H1 (cell line): ENCODE results near the gene CAV1. TPM values are rescaled to one million over a fixed set of nuclear protein-coding genes. Genes with fewer than 3 reads are reported as not detected.

ENCODE experiments used
- CTCF ChIA-PET: fragments of 300-600 bp; sonication (Branson Sonifier 250); formaldehyde crosslinking; loops from one replicate; lab custom pipeline; 2021; ENCODE audit not compliant: partially characterized antibody; lab: Charles Lee
- POLR2A ChIA-PET: fragments of 300-600 bp; sonication (Branson Sonifier 250); formaldehyde crosslinking; loops from one replicate; lab custom pipeline; 2021; ENCODE audit warnings: inconsistent platforms; ENCODE audit not compliant: partially characterized antibody; lab: Charles Lee
- DNase-seq, 2 experiments: peaks; one replicate each; pipeline versions ENCODE4 v3.0.0 to v3.0.0-alpha.2; 2010 to 2022; ENCODE audit warnings: low spot score in 2 of 2, low read depth in 1 of 2, mixed read lengths in 1 of 2
- FAIRE-seq: peaks from 2 replicates; lab custom pipeline; 2011; peaks lifted over from hg19 to GRCh38; lab: Jason Lieb, UNC
- H2AFZ ChIP-seq: 2 replicates; pipeline ENCODE4 v1.8.1; 2012; ENCODE audit warnings: low read length, inconsistent platforms
- H2AK5ac ChIP-seq: 2 replicates; pipeline ENCODE4 v1.6.1; 2013; ENCODE audit warnings: low read depth, low read length
- H2BK120ac ChIP-seq: replicated peaks from 2 replicates; pipeline ENCODE3; 2013; ENCODE audit warnings: low read depth, low read length, inconsistent platforms
- H2BK12ac ChIP-seq: 2 replicates; pipeline ENCODE4 v1.6.1; 2013; ENCODE audit warnings: low read depth, low read length
- H2BK15ac ChIP-seq: 2 replicates; pipeline ENCODE4 v1.6.1; 2013; ENCODE audit warnings: low read length
- H2BK20ac ChIP-seq: 2 replicates; pipeline ENCODE4 v1.6.1; 2013; ENCODE audit warnings: low read length
- H2BK5ac ChIP-seq: 2 replicates; pipeline ENCODE4 v1.6.1; 2013; ENCODE audit warnings: low read depth, low read length
- H3K14ac ChIP-seq: 2 replicates; pipeline ENCODE4 v1.6.1; 2013; ENCODE audit warnings: inconsistent platforms; ENCODE audit not compliant: insufficient read length
- H3K18ac ChIP-seq: 2 replicates; pipeline ENCODE4 v1.6.1; 2013; ENCODE audit warnings: low read length; ENCODE audit errors: extremely low read depth
- H3K23ac ChIP-seq: 2 replicates; pipeline ENCODE4 v1.6.1; 2013; ENCODE audit warnings: inconsistent platforms; ENCODE audit not compliant: insufficient read length
- H3K23me2 ChIP-seq: 2 replicates; pipeline ENCODE4 v1.6.1; 2013; ENCODE audit warnings: low read depth, low read length
- H3K27ac ChIP-seq: 2 replicates; pipeline ENCODE4 v1.6.1; 2011; ENCODE audit warnings: low read depth, low read length, inconsistent platforms
- H3K27me3 ChIP-seq, 4 experiments: replicated peaks in 1 of 4; 1 replicate in 1 of 4; 2 replicates in 3 of 4; pipeline versions ENCODE4 v1.6.1 to v1.8.1; 2011 to 2013; ENCODE audit warnings: low read length in 3 of 4, mild to moderate bottlenecking in 3 of 4, inconsistent platforms in 2 of 4, mixed read lengths in 2 of 4, moderate library complexity in 1 of 4; ENCODE audit not compliant: control insufficient read depth in 3 of 4, insufficient read depth in 3 of 4; ENCODE audit errors: extremely low read depth in 1 of 4
- H3K36me3 ChIP-seq, 4 experiments: 2 replicates each; pipeline versions ENCODE4 v1.6.1 to v1.8.1; 2011 to 2013; ENCODE audit warnings: mild to moderate bottlenecking in 4 of 4, low read length in 3 of 4, moderate library complexity in 2 of 4, control low read depth in 1 of 4, inconsistent platforms in 1 of 4; ENCODE audit not compliant: insufficient read depth in 4 of 4, control insufficient read depth in 2 of 4
- H3K4ac ChIP-seq: replicated peaks from 2 replicates; pipeline ENCODE3; 2013; ENCODE audit warnings: low read length, low read depth, mixed read lengths, inconsistent platforms; ENCODE audit not compliant: insufficient read length
- H3K4me1 ChIP-seq, 4 experiments: replicated peaks in 1 of 4; 1 replicate in 1 of 4; 2 replicates in 3 of 4; pipeline versions ENCODE4 v1.6.1 to v1.8.1; 2011 to 2013; ENCODE audit warnings: low read length in 3 of 4, inconsistent platforms in 2 of 4, mixed read lengths in 1 of 4; ENCODE audit not compliant: insufficient read depth in 4 of 4, control insufficient read depth in 3 of 4
- H3K4me2 ChIP-seq, 2 experiments: 2 replicates each; pipeline versions ENCODE4 v1.6.1 to v1.8.1; 2011 to 2013; ENCODE audit warnings: low read depth in 2 of 2, low read length in 2 of 2, control low read depth in 1 of 2, inconsistent platforms in 1 of 2, mild to moderate bottlenecking in 1 of 2; ENCODE audit not compliant: insufficient read depth in 1 of 2
- H3K4me3 ChIP-seq, 4 experiments: fragments of 200-600, 300-600 bp in 1 of 4; sonication (generic), shearing (Covaris generic), sonication (Bioruptor Twin) in 1 of 4; 2 replicates each; pipeline versions ENCODE4 v1.5.1 to v1.8.1; 2011 to 2016; ENCODE audit warnings: low read length in 4 of 4, low read depth in 3 of 4, control low read depth in 2 of 4, inconsistent platforms in 2 of 4, mild to moderate bottlenecking in 2 of 4, mixed read lengths in 1 of 4, moderate library complexity in 1 of 4; ENCODE audit not compliant: insufficient read depth in 2 of 4; ENCODE audit errors: extremely low read depth in 1 of 4
- H3K56ac ChIP-seq: replicated peaks from 2 replicates; pipeline ENCODE3; 2013; ENCODE audit warnings: low read depth, mild to moderate bottlenecking, mixed read lengths, low read length, inconsistent platforms; ENCODE audit not compliant: insufficient read length
- H3K79me1 ChIP-seq: 2 replicates; pipeline ENCODE4 v1.6.1; 2013; ENCODE audit warnings: low read depth, low read length, control low read depth
- H3K79me2 ChIP-seq, 2 experiments: 2 replicates each; pipeline versions ENCODE4 v1.6.1 to v1.8.1; 2012 to 2013; ENCODE audit warnings: low read length in 2 of 2, mild to moderate bottlenecking in 2 of 2, inconsistent platforms in 1 of 2; ENCODE audit not compliant: insufficient read depth in 2 of 2, control insufficient read depth in 1 of 2
- H3K9ac ChIP-seq, 4 experiments: replicated peaks in 1 of 4; 1 replicate in 1 of 4; 2 replicates in 3 of 4; pipeline versions ENCODE4 v1.6.1 to v1.8.1; 2011 to 2013; ENCODE audit warnings: low read depth in 3 of 4, low read length in 3 of 4, control low read depth in 2 of 4, mild to moderate bottlenecking in 2 of 4, moderate library complexity in 2 of 4, inconsistent platforms in 1 of 4; ENCODE audit errors: extremely low read depth in 1 of 4
- H3K9me3 ChIP-seq, 2 experiments: 2 replicates each; pipeline versions ENCODE4 v1.6.1 to v1.8.1; 2012 to 2013; ENCODE audit warnings: mild to moderate bottlenecking in 2 of 2, moderate library complexity in 2 of 2, control low read depth in 1 of 2, inconsistent platforms in 1 of 2, low read depth in 1 of 2, low read length in 1 of 2, mixed read lengths in 1 of 2; ENCODE audit not compliant: insufficient read depth in 2 of 2
- H4K20me1 ChIP-seq, 2 experiments: replicated peaks in 1 of 2; 2 replicates each; pipeline versions ENCODE3 to v1.8.1; 2011 to 2013; ENCODE audit warnings: inconsistent platforms in 2 of 2, low read length in 2 of 2, mild to moderate bottlenecking in 1 of 2; ENCODE audit not compliant: insufficient read depth in 2 of 2, control insufficient read depth in 1 of 2
- H4K5ac ChIP-seq: 2 replicates; pipeline ENCODE4 v1.6.1; 2013; ENCODE audit warnings: low read length, low read depth, mixed read lengths, inconsistent platforms; ENCODE audit not compliant: insufficient read length
- H4K8ac ChIP-seq: 2 replicates; pipeline ENCODE4 v1.8.0; 2013; ENCODE audit warnings: mild to moderate bottlenecking, moderate library complexity, low read length, inconsistent platforms; ENCODE audit not compliant: insufficient read depth; ENCODE audit errors: extremely low read depth
- H4K91ac ChIP-seq: replicated peaks from 2 replicates; pipeline ENCODE3; 2013; ENCODE audit warnings: low read length, mixed read lengths, inconsistent platforms; ENCODE audit not compliant: insufficient read length
- ATF3 ChIP-seq: IDR thresholded peaks from 2 replicates; pipeline ENCODE4 v1.6.1; 2011; ENCODE audit warnings: low read depth, mild to moderate bottlenecking, low read length; ENCODE audit not compliant: insufficient read depth
- CHD2 ChIP-seq: IDR thresholded peaks from 2 replicates; pipeline ENCODE4 v1.6.1; 2012; ENCODE audit warnings: low read length, improper control_type of control experiment
- CTBP2 ChIP-seq: IDR thresholded peaks from 2 replicates; pipeline ENCODE4 v1.7.0; 2011; ENCODE audit warnings: borderline replicate concordance, mild to moderate bottlenecking, moderate library complexity, mixed read lengths, low read length; ENCODE audit not compliant: insufficient read depth, insufficient read length
- EZH2 ChIP-seq: fragments of 200-600 bp; sonication (generic); IDR thresholded peaks from 2 replicates; pipeline ENCODE4 v1.7.1; 2012; ENCODE audit warnings: low read depth, mild to moderate bottlenecking, moderate library complexity, low read length, inconsistent platforms; ENCODE audit not compliant: severe bottlenecking
- HDAC6 ChIP-seq: IDR thresholded peaks from one replicate; pipeline ENCODE4 v1.7.1; 2012; ENCODE audit warnings: low read depth, mild to moderate bottlenecking, inconsistent platforms, low read length, moderate library complexity
- KDM1A ChIP-seq: fragments of 200-600, 300-600 bp; sonication (generic); IDR thresholded peaks from 2 replicates; pipeline ENCODE4 v1.7.1; 2016; ENCODE audit warnings: mild to moderate bottlenecking, low read length, borderline replicate concordance
- MAFK ChIP-seq: IDR thresholded peaks from 2 replicates; pipeline ENCODE4 v1.6.1; 2012; ENCODE audit warnings: low read depth, mild to moderate bottlenecking, improper control_type of control experiment, low read length
- POU5F1 ChIP-seq: IDR thresholded peaks from 2 replicates; pipeline ENCODE4 v1.6.1; 2011; ENCODE audit warnings: low read depth, mild to moderate bottlenecking, low read length, moderate library complexity
- RBBP5 ChIP-seq: IDR thresholded peaks from 2 replicates; pipeline ENCODE4 v1.7.1; 2012; ENCODE audit warnings: low read depth, mild to moderate bottlenecking, inconsistent platforms, low read length, moderate library complexity, borderline replicate concordance
- SAP30 ChIP-seq: fragments of 300-600 bp; sonication (generic); IDR thresholded peaks from 2 replicates; pipeline ENCODE4 v1.7.1; 2012; ENCODE audit warnings: low read length, moderate library complexity, mild to moderate bottlenecking, inconsistent platforms; ENCODE audit not compliant: insufficient read depth, insufficient replicate concordance
- SP1 ChIP-seq: IDR thresholded peaks from 2 replicates; pipeline ENCODE4 v1.6.1; 2011; ENCODE audit warnings: low read depth, low read length
- WGBS, 2 experiments: shearing (Covaris generic) in 1 of 2; methylation state at CpG; one replicate each; pipeline versions ENCODE4 v1.1.6 to v1.1.7; 2013 to 2015; ENCODE audit warnings: low lambda C conversion rate in 2 of 2, mixed read lengths in 2 of 2, inconsistent platforms in 1 of 2, low coverage in 1 of 2, missing lambda C conversion rate in 1 of 2; ENCODE audit not compliant: insufficient replicate concordance in 2 of 2, insufficient coverage in 1 of 2, insufficient read length in 1 of 2; ENCODE audit errors: extremely low coverage in 1 of 2, missing lambda C conversion rate in 1 of 2; 5-methylcytosine and 5-hydroxymethylcytosine counted together
- polyA plus RNA-seq, 7 experiments: library from polyadenylated mRNA; depleted of rRNA in 3 of 7; stranded (reverse) in 5 of 7; unstranded in 2 of 7; fragments of >200 nt in 5 of 7; fragments of 200-250 nt in 2 of 7; gene quantifications; 1 replicate in 5 of 7; 2 replicates in 1 of 7; 4 replicates in 1 of 7; pipeline versions ENCODE4 v1.2.1 to v1.2.3, GENCODE V29; 2011 to 2013; ENCODE audit warnings: missing spikeins in 2 of 7, mixed read lengths in 2 of 7
- total RNA-seq: library from RNA; stranded (reverse); fragmentation: NEBNext Ultra II Directional; extraction: Animal tissue kit (Norgen Biotek cat#: 25700); gene quantifications from 2 replicates; pipeline ENCODE4 v1.2.1, GENCODE V29; 2021

The CAV1 gene
- total and polyA plus RNA-seq, 2 of the 8 experiments (the other 6 are each of a cell fraction or from before 2014, with no cell fraction given): 16.3 to 21.8 TPM

- H2BK20ac ChIP-seq: no peak overlapping the region
- no peak overlapping the region for H3K56ac ChIP-seq
- H2BK15ac ChIP-seq: no peak overlapping the region
- H3K4me2 ChIP-seq: no peak overlapping the region; a peak in 1 of 4 replicates
- no peaks in the 10 kb centered on the region for H4K20me1 ChIP-seq
- POLR2A ChIA-PET: interaction anchor here (1.5 kb wide), 1 partner anchor 87 kb away, joined by 3 read pairs; no protein-coding TSS in a partner anchor
- no peak for FAIRE-seq
- H2AK5ac ChIP-seq: no peak overlapping the region
- no peak overlapping the region for H3K18ac ChIP-seq
- H3K9me3 ChIP-seq: no peaks in the 10 kb centered on the region
- no peak overlapping the region for H2AFZ ChIP-seq
- no peak overlapping the region for H3K4ac ChIP-seq
- H3K27me3 ChIP-seq: peaks cover 0 to 20% (median 11%) of the 10 kb centered on the region in 4 experiments; a peak in 6 of 7 replicates
- no peak for DNase-seq
- H3K79me2 ChIP-seq: no peaks in the 10 kb centered on the region
- H3K4me3 ChIP-seq: no peak overlapping the region
- no peak overlapping the region for H2BK120ac ChIP-seq
- H4K91ac ChIP-seq: no peak overlapping the region
- peaks cover 19% of the 10 kb centered on the region for H3K23me2 ChIP-seq
- no peak overlapping the region for H3K14ac ChIP-seq
- no peak overlapping the region for H3K23ac ChIP-seq
- no peak overlapping the region for H4K8ac ChIP-seq
- no peak overlapping the region for H4K5ac ChIP-seq
- peaks cover 2 to 6% (median 4%) of the 10 kb centered on the region in 4 experiments; a peak in 4 of 7 replicates for H3K4me1 ChIP-seq
- H3K79me1 ChIP-seq: no peaks in the 10 kb centered on the region; the same call in 1 of the 2 replicates
- H2BK12ac ChIP-seq: no peak overlapping the region
- no peak overlapping the region for H3K27ac ChIP-seq
- no peak overlapping the region for H3K9ac ChIP-seq
- H3K36me3 ChIP-seq: no peaks in the 10 kb centered on the region
- WGBS, 2 experiments: 93% methylated on average over 3 of the region's 3 CpGs; no CpG with 5 or more reads in 1 of the 2 experiments
- no peak overlapping the region for H2BK5ac ChIP-seq
- CTCF ChIA-PET: interaction anchor here (0.6 to 6.0 kb wide), 4 partner anchors 61 to 269 kb away, joined by 3 to 54 read pairs (median 4); no protein-coding TSS in a partner anchor
- TF ChIP-seq POU5F1: no peak
- no peak for TF ChIP-seq CHD2
- no peak for TF ChIP-seq HDAC6
- TF ChIP-seq CTBP2: no peak
- no peak for TF ChIP-seq SAP30
- no peak for TF ChIP-seq SP1
- TF ChIP-seq EZH2: no peak
- TF ChIP-seq KDM1A: no peak
- TF ChIP-seq RBBP5: no peak
- no peak for TF ChIP-seq ATF3
- TF ChIP-seq MAFK: no peak
These were observed 3.4 kb downstream of the CAV1 start for GRCh38 chr7:116528008-116528789.
